HG02610 (cell line): ENCODE results near the gene UEVLD.

Experiments used
- ATAC-seq: cut with Tn5 transposase; IDR thresholded peaks from one replicate; pipeline ENCODE4 v1.9.1; 2021; ENCODE audit warnings: mild to moderate bottlenecking, moderate library complexity; ENCODE audit not compliant: unreplicated experiment

The UEVLD gene

GRCh38 chr11:18590571-18590970 is 2.0 kb upstream of the UEVLD start:
- ATAC-seq = no peak

- no peak for ATAC-seq
Measured at GRCh38 chr11:18581825-18582224, 6.7 kb downstream of the UEVLD start.

- no peak for ATAC-seq
Measured at GRCh38 chr11:18580113-18580766, 8.3 kb downstream of the UEVLD start.

GRCh38 chr11:18578975-18579598 is 9.4 kb downstream of the UEVLD start:
- ATAC-seq = peak; percentile 88

GRCh38 chr11:18575361-18575760 is 13.2 kb downstream of the UEVLD start:
- no peak for ATAC-seq

- ATAC-seq = no peak
Measured at GRCh38 chr11:18567081-18567480, 21.5 kb downstream of the UEVLD start.

GRCh38 chr11:18566406-18566805 is 22.1 kb downstream of the UEVLD start:
- no peak for ATAC-seq

GRCh38 chr11:18564149-18564548 is 24.4 kb downstream of the UEVLD start:
- ATAC-seq = no peak

GRCh38 chr11:18563090-18563730 is 25.3 kb downstream of the UEVLD start:
- ATAC-seq = no peak

GRCh38 chr11:18548001-18548400 is 40.5 kb downstream of the UEVLD start:
- ATAC-seq = no peak

- ATAC-seq = no peak
Measured at GRCh38 chr11:18540207-18541009, 48.1 kb downstream of the UEVLD start.

GRCh38 chr11:18536209-18536608 is 52.3 kb downstream of the UEVLD start:
- no peak for ATAC-seq

- ATAC-seq = no peak
Measured at GRCh38 chr11:18534245-18534644, 54.3 kb downstream of the UEVLD start.

- ATAC-seq = no peak
Measured at GRCh38 chr11:18533365-18533764, 55.2 kb downstream of the UEVLD start.

- ATAC-seq = no peak
Measured at GRCh38 chr11:18527512-18527911, 61.0 kb downstream of the UEVLD start.

GRCh38 chr11:18526521-18527296 is 61.8 kb downstream of the UEVLD start, which contains the start of gene TSG101:
Gene TSG101 (minus strand): TSS chr11:18526942. CDS start chr11:18526816, 126 bp downstream.
- ATAC-seq = peak; percentile 95

- ATAC-seq = no peak
Measured at GRCh38 chr11:18526130-18526520, 62.4 kb downstream of the UEVLD start.

GRCh38 chr11:18524248-18524647 is 64.3 kb downstream of the UEVLD start:
- ATAC-seq = no peak

- ATAC-seq = no peak
Measured at GRCh38 chr11:18523084-18523483, 65.5 kb downstream of the UEVLD start.

GRCh38 chr11:18522388-18522787 is 66.1 kb downstream of the UEVLD start:
- no peak for ATAC-seq

- ATAC-seq = no peak
Measured at GRCh38 chr11:18521122-18521521, 67.4 kb downstream of the UEVLD start.
